ENCODE results near the gene PNPLA7. TPM values are rescaled to one million over a fixed set of nuclear protein-coding genes. Genes with fewer than 3 reads are reported as not detected.
"Not testable (repeated sequence)": the region's sequence is repeated elsewhere in the genome, so short reads cannot be mapped to it uniquely, and the experiment has no call there.

PNPLA7 gene
- total RNA-seq, 1 donor from 2014 or later = 16.2 TPM

GRCh38 chr9:137538058-137538457, 12.1 kb downstream of the PNPLA7 start:
- H3K36me3 ChIP-seq = no peaks in the 10 kb centered on the region
- intact Hi-C loops (cut with DNase I) = no loop called here

GRCh38 chr9:137536594-137537131, 13.5 kb downstream of the PNPLA7 start:
- intact Hi-C loops (cut with DNase I); DNase-seq (ENCODE audit: extremely low spot score in 2 of 2); H3K36me3 ChIP-seq; H3K27me3 ChIP-seq; H3K27ac ChIP-seq; H3K9me3 ChIP-seq; H3K4me1 ChIP-seq; H3K4me3 ChIP-seq: not testable (repeated sequence)

More at GRCh38 chr9:137538058-137538457, 12.1 kb downstream of the PNPLA7 start:
- TF ChIP-seq POLR2AphosphoS5 (IDR thresholded peaks at IDR 0.05; ENCODE audit: insufficient read depth in 1 of 2, low read depth in 1 of 2) (no peak), CTCF (IDR thresholded peaks at IDR 0.05) (no peak), POLR2A (IDR thresholded peaks at IDR 0.05) (no peak)
- Histone ChIP-seq H3K4me1 (peaks cover 7% of the 10 kb centered on the region), H3K4me3 (no peak overlapping the region), H3K9me3 (no peaks in the 10 kb centered on the region), H3K27ac (no peak overlapping the region), H3K27me3 (no peaks in the 10 kb centered on the region)
- DNase-seq (ENCODE audit: extremely low spot score in 2 of 2) = no peak

GRCh38 chr9:137535120-137535428, 15.1 kb downstream of the PNPLA7 start:
- DNase-seq (ENCODE audit: extremely low spot score in 2 of 2) = no peak
- no peak overlapping the region for H3K27ac ChIP-seq
- H3K9me3 ChIP-seq = no peaks in the 10 kb centered on the region
- intact Hi-C loops (cut with DNase I) = no loop called here
- H3K4me1 ChIP-seq = peaks cover 7% of the 10 kb centered on the region
- H3K27me3 ChIP-seq = no peaks in the 10 kb centered on the region
- TF ChIP-seq CTCF (IDR thresholded peaks at IDR 0.05) = no peak
- no peak for TF ChIP-seq POLR2A (IDR thresholded peaks at IDR 0.05)
- no peak for TF ChIP-seq POLR2AphosphoS5 (IDR thresholded peaks at IDR 0.05; ENCODE audit: insufficient read depth in 1 of 2, low read depth in 1 of 2)
- H3K4me3 ChIP-seq = no peak overlapping the region
- H3K36me3 ChIP-seq = no peaks in the 10 kb centered on the region

- H3K4me1 ChIP-seq = peaks cover 7% of the 10 kb centered on the region
- intact Hi-C loops (cut with DNase I) = no loop called here
- H3K4me3 ChIP-seq = no peak overlapping the region
- H3K27ac ChIP-seq = no peak overlapping the region
- no peaks in the 10 kb centered on the region for H3K27me3 ChIP-seq
- H3K36me3 ChIP-seq = no peaks in the 10 kb centered on the region
- no peaks in the 10 kb centered on the region for H3K9me3 ChIP-seq
- no peak for DNase-seq (ENCODE audit: extremely low spot score in 2 of 2)
- TF ChIP-seq POLR2AphosphoS5 (IDR thresholded peaks at IDR 0.05; ENCODE audit: insufficient read depth in 1 of 2, low read depth in 1 of 2) = peak in 1 of 2 donors; percentile 53
- TF ChIP-seq CTCF (IDR thresholded peaks at IDR 0.05) = peak in 2 of 3 experiments; percentile 23 to 76
- no peak for TF ChIP-seq POLR2A (IDR thresholded peaks at IDR 0.05)
Measured at GRCh38 chr9:137534256-137535119, 15.7 kb downstream of the PNPLA7 start.

GRCh38 chr9:137532891-137533468, 17.2 kb downstream of the PNPLA7 start:
- DNase-seq (ENCODE audit: extremely low spot score in 2 of 2); intact Hi-C loops (cut with DNase I); H3K4me1 ChIP-seq; H3K27me3 ChIP-seq; H3K27ac ChIP-seq; H3K36me3 ChIP-seq; H3K4me3 ChIP-seq; H3K9me3 ChIP-seq: not testable (repeated sequence)
